HepG2 (cell line): ENCODE data around the gene SPOP. TPM values are rescaled to one million over a fixed set of nuclear protein-coding genes. Genes with fewer than 3 reads are reported as not detected.

Experiments used
- ATAC-seq: fragments of 200-7000 bp; cut with Tn5 transposase; 3 replicates; pipeline ENCODE4 v1.9.1; 2020; ENCODE audit warnings: mild to moderate bottlenecking, moderate library complexity
- BruUV-seq: library from RNA; stranded (reverse); fragments of 400-500 nt; replicated peaks from 2 replicates; lab custom pipeline; 2021; lab: Mats Ljungman, UMichigan
- CTCF ChIA-PET: fragments of 300-600 bp; formaldehyde crosslinking; extraction: SDS; loops from one replicate; lab custom pipeline; 2021; ENCODE audit warnings: low total read pairs, inconsistent platforms, low intra/inter-chr PET ratio; lab: Yijun Ruan, JAX
- POLR2A ChIA-PET: fragments of 350-600 bp; sonication (Branson Sonifier 250); formaldehyde crosslinking; loops from one replicate; lab custom pipeline; 2020; ENCODE audit warnings: antibody characterized with exemption, inconsistent platforms; lab: Yijun Ruan, JAX
- DNase-seq: peaks from one replicate; pipeline ENCODE4 v3.0.0-alpha.2; 2015; ENCODE audit warnings: low spot score
- FAIRE-seq: peaks from 3 replicates; lab custom pipeline; 2011; peaks lifted over from hg19 to GRCh38; lab: Jason Lieb, UNC
- H2AFZ ChIP-seq: one replicate; pipeline ENCODE4 v1.6.1; 2011; ENCODE audit warnings: low read length, inconsistent platforms
- H3K27ac ChIP-seq: fragments of 300-600 bp; 3 replicates; pipeline ENCODE4 v1.8.0; 2011; ENCODE audit warnings: mixed run types, mild to moderate bottlenecking, mixed read lengths, low read length, inconsistent platforms; ENCODE audit not compliant: insufficient read depth; ENCODE audit errors: extremely low read length
- H3K27me3 ChIP-seq, 2 experiments: fragments of 200-600 bp in 1 of 2; 2 replicates in 1 of 2; 3 replicates in 1 of 2; pipeline versions ENCODE4 v1.6.0 to v1.8.0; 2011; ENCODE audit warnings: low read length in 2 of 2, mild to moderate bottlenecking in 2 of 2, moderate library complexity in 2 of 2, inconsistent platforms in 1 of 2; ENCODE audit not compliant: insufficient read depth in 2 of 2, control insufficient read depth in 1 of 2
- H3K36me3 ChIP-seq, 2 experiments: fragments of 200-600 bp in 1 of 2; replicated peaks in 1 of 2; 2 replicates in 1 of 2; 3 replicates in 1 of 2; pipeline versions ENCODE4 v1.5.1 to v1.8.0; 2011; ENCODE audit warnings: low read length in 2 of 2, inconsistent platforms in 1 of 2; ENCODE audit not compliant: insufficient read depth in 2 of 2, control insufficient read depth in 1 of 2
- H3K4me1 ChIP-seq: 2 replicates; pipeline ENCODE4 v1.5.1; 2012; ENCODE audit warnings: low read length, inconsistent platforms; ENCODE audit not compliant: insufficient read depth
- H3K4me2 ChIP-seq: 2 replicates; pipeline ENCODE4 v1.6.0; 2011; ENCODE audit warnings: low read depth, low read length, inconsistent platforms
- H3K4me3 ChIP-seq, 3 experiments: fragments of 200-600 bp in 1 of 3; sonication (generic), shearing (Covaris generic) in 1 of 3; replicated peaks in 1 of 3; 2 replicates each; pipeline ENCODE4 v1.5.1; 2011 to 2016; ENCODE audit warnings: low read length in 3 of 3, inconsistent platforms in 2 of 3, low read depth in 2 of 3, mild to moderate bottlenecking in 2 of 3, control low read depth in 1 of 3, mixed read lengths in 1 of 3; ENCODE audit not compliant: insufficient read depth in 1 of 3
- H3K79me2 ChIP-seq: one replicate; pipeline ENCODE4 v1.6.1; 2011; ENCODE audit warnings: low read length, inconsistent platforms; ENCODE audit not compliant: insufficient read depth
- H3K9ac ChIP-seq: 2 replicates; pipeline ENCODE4 v1.6.0; 2011; ENCODE audit warnings: mild to moderate bottlenecking, low read depth, low read length, inconsistent platforms; ENCODE audit not compliant: insufficient read depth
- H3K9me3 ChIP-seq: 2 replicates; pipeline ENCODE4 v1.5.1; 2012; ENCODE audit warnings: mild to moderate bottlenecking, low read length
- H4K20me1 ChIP-seq: 2 replicates; pipeline ENCODE4 v1.6.0; 2011; ENCODE audit warnings: inconsistent platforms, mild to moderate bottlenecking, low read length, moderate library complexity; ENCODE audit not compliant: insufficient read depth
- ARNTL ChIP-seq: sonication (generic); formaldehyde crosslinking; IDR thresholded peaks from 2 replicates; pipeline ENCODE4 v1.4.0; 2020; ENCODE audit warnings: mild to moderate bottlenecking, missing genetic modification reagents
- GFI1 ChIP-seq: sonication (generic); formaldehyde crosslinking; IDR thresholded peaks from 2 replicates; pipeline ENCODE4 v1.5.0; 2020; ENCODE audit warnings: missing genetic modification reagents, mild to moderate bottlenecking, borderline replicate concordance
- HDAC6 ChIP-seq: fragments of 200-600 bp; sonication (generic); IDR thresholded peaks from 2 replicates; pipeline ENCODE4 v1.7.0; 2017; ENCODE audit warnings: mild to moderate bottlenecking, antibody characterized with exemption, low read length, low read depth
- MXI1 ChIP-seq: IDR thresholded peaks from 3 replicates; pipeline ENCODE4 v1.6.1; 2012; ENCODE audit warnings: low read depth, low read length, inconsistent platforms, borderline replicate concordance
- NCOA2 ChIP-seq: sonication (generic); formaldehyde crosslinking; IDR thresholded peaks from 2 replicates; pipeline ENCODE4 v1.8.0; 2022; ENCODE audit warnings: inconsistent platforms
- NFE2 ChIP-seq: sonication (generic); formaldehyde crosslinking; IDR thresholded peaks from 2 replicates; pipeline ENCODE4 v1.4.0; 2020; ENCODE audit warnings: missing genetic modification reagents
- NKX3-1 ChIP-seq: sonication (generic); formaldehyde crosslinking; IDR thresholded peaks from 2 replicates; pipeline ENCODE4 v1.5.0; 2020; ENCODE audit warnings: missing genetic modification reagents
- TAF1 ChIP-seq: sonication (generic); formaldehyde crosslinking; IDR thresholded peaks from 2 replicates; pipeline ENCODE4 v1.4.0; 2020; ENCODE audit warnings: missing genetic modification reagents
- ZFP90 ChIP-seq: sonication (generic); formaldehyde crosslinking; IDR thresholded peaks from 2 replicates; pipeline ENCODE4 v1.8.0; 2022; ENCODE audit warnings: missing genetic modification reagents, mild to moderate bottlenecking, inconsistent platforms, borderline replicate concordance
- ZFX ChIP-seq: sonication (generic); formaldehyde crosslinking; IDR thresholded peaks from 2 replicates; pipeline ENCODE4 v1.4.0; 2020; ENCODE audit warnings: mild to moderate bottlenecking, low read depth, missing genetic modification reagents, moderate library complexity
- whole genome bisulfite sequencing: methylation state at CpG from one replicate; pipeline ENCODE4 v1.1.6; 2017; ENCODE audit warnings: low lambda C conversion rate; 5-methylcytosine and 5-hydroxymethylcytosine counted together
- in situ Hi-C: cut with HindIII; loops from 2 replicates; pipeline ENCODE4 v1.10.0; 2017; ENCODE audit warnings: low pct_unique_long_range_greater_than_20kb; ENCODE audit not compliant: extremely low pct_ligation_motif_present
- intact Hi-C: fragments of 100-400 bp; cut with micrococcal nuclease; formaldehyde crosslinking; loops from one replicate; pipeline ENCODE4 v1.10.0; 2022; ENCODE audit not compliant: unreplicated experiment
- polyA plus RNA-seq, 8 experiments: library from polyadenylated mRNA; depleted of rRNA in 3 of 8; stranded (reverse) in 7 of 8; unstranded in 1 of 8; fragments of >200 nt; fragmentation: Illumina TruSeq in 4 of 8; extraction: Trizol in 4 of 8; gene quantifications; 2 replicates each; pipeline versions ENCODE4 v1.2.1 to v1.2.3, GENCODE V29; 2011 to 2016; ENCODE audit warnings: low read depth in 4 of 8, missing spikeins in 1 of 8, mixed read lengths in 1 of 8; ENCODE audit not compliant: insufficient read depth in 1 of 8
- total RNA-seq, 5 experiments: library from RNA; depleted of rRNA; stranded (reverse); fragments of >200 nt; fragmentation: Illumina TruSeq; extraction: Trizol; gene quantifications; 2 replicates each; pipeline ENCODE4 v1.2.3, GENCODE V29; 2016; ENCODE audit warnings: low read depth in 1 of 5
- TF ChIP-seq, protein P1 (sequence below): sonication (generic); formaldehyde crosslinking; IDR thresholded peaks from 2 replicates; pipeline ENCODE4 v1.8.1; 2023; ENCODE audit warnings: missing genetic modification reagents, mild to moderate bottlenecking, borderline replicate concordance
- TF ChIP-seq, protein P2 (sequence below): IDR thresholded peaks from 2 replicates; pipeline ENCODE4 v1.6.1; 2012; ENCODE audit warnings: low read depth, low read length, improper control_type of control experiment
- TF ChIP-seq, protein P3 (sequence below): sonication (generic); formaldehyde crosslinking; IDR thresholded peaks from 2 replicates; pipeline ENCODE4 v1.4.0; 2020; ENCODE audit warnings: mild to moderate bottlenecking, missing genetic modification reagents
- TF ChIP-seq, protein P4 (sequence below): sonication (generic); formaldehyde crosslinking; IDR thresholded peaks from 2 replicates; pipeline ENCODE4 v1.4.0; 2020; ENCODE audit warnings: mild to moderate bottlenecking, low read depth, missing genetic modification reagents
- TF ChIP-seq, protein P5 (sequence below): sonication (generic); formaldehyde crosslinking; IDR thresholded peaks from 2 replicates; pipeline ENCODE4 v1.4.0; 2020; ENCODE audit warnings: mild to moderate bottlenecking, missing genetic modification reagents, borderline replicate concordance

Gene SPOP
- total and polyA plus RNA-seq, 2 of the 13 experiments (the other 11 are each of a cell fraction or from before 2014, with no cell fraction given), result 52.8 to 60.8 TPM

DNA sequence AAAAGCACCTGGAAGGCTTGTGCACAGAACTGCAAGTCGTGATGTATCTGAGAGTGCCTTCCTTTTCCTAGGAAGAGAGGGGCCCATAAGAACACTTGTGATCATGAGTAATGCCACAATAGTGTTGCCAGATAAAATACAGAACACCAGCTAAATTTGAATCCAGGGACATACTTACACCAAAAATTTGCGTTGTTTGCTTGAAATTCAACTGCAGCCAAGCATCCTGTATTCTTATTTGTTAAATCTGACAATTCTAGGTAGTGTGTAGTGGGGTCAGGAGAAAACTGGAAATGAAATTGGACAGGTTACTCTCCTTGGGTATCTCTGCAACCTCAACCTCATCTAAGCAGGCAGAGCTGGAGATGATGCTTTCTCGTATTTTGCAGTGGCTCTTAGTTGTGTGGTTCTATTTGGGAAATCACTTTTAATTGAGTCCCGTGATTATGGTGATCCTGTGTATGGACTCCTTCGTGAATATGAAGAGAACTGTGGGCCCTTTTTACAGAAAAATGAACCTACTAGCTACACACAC, 17.9 kb upstream of the SPOP start (continued):
- TF ChIP-seq HDAC6 (no peak), NKX3-1 (no peak), MXI1 (0 out of 3 replicates have a peak, but pooled peaks have one; percentile 11)
- TF ChIP-seq, protein P1, sequence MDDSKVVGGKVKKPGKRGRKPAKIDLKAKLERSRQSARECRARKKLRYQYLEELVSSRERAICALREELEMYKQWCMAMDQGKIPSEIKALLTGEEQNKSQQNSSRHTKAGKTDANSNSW (CRISPR knock-in tag), result no peak
- TF ChIP-seq, protein P2, sequence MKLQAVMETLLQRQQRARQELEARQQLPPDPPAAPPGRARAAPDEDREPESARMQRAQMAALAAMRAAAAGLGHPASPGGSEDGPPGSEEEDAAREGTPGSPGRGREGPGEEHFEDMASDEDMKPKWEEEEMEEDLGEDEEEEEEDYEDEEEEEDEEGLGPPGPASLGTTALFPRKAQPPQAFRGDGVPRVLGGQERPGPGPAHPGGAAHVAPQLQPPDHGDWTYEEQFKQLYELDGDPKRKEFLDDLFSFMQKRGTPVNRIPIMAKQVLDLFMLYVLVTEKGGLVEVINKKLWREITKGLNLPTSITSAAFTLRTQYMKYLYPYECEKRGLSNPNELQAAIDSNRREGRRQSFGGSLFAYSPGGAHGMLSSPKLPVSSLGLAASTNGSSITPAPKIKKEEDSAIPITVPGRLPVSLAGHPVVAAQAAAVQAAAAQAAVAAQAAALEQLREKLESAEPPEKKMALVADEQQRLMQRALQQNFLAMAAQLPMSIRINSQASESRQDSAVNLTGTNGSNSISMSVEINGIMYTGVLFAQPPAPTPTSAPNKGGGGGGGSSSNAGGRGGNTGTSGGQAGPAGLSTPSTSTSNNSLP, result no peak

DNA sequence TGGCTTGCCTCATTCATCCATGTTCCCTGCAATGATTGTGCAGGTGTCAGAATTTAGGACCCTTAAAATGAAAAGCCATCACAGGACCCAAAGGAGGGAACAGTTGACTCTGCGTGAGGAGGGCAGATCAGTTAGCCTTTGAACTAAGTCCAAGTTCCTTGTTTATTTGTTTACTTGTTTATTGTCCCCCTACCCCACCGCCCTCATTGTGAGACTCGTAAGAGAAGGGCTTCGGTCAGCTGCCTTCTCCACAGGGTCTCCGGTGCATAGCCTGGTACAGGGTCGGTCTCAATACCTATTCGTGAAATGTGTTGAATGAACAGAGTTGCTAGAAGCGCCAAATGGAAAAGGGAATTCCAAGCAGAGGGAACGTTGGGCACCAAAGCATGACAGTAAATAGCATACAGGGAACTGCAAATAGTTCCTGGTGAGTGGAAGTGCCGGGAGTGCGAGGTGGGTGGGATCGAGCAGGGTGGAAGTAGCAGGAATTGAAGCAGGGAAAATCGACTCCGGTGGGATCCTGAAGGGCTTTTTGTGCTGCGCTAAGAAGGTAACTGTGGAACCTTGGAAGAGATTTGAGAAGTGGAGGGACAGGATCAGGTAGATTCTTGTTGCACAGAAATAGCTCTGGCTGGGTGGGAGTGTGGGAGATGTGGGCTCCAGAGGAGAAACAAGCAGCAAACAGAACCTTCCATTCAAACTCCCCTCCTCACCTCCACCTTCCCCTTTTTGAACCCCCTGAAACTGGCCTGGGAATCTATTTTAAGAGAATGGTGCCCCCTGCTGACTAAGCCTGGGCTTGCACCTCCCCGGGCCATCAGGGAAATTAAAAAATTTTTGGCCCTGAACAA, 17.2 kb upstream of the SPOP start:
- H2AFZ ChIP-seq, result peak overlapping the region; percentile 68
- H3K36me3 ChIP-seq, result 0 out of 5 replicates have a peak, but pooled peaks cover 0 to under 1% of the 10 kb centered on the region in 2 experiments
- in situ Hi-C loops (no loop called here), intact Hi-C loops (loop anchor here (1.0 kb wide), 1 partner anchor 127 kb away; no protein-coding TSS in a partner anchor)
- peak overlapping the region in 2 of 3 experiments; percentile 13 to 59; a peak in 3 of 6 replicates for H3K4me3 ChIP-seq
- no TSS peak for BruUV-seq
- no peak overlapping the region for H3K27ac ChIP-seq
- peaks cover 0 to 17% of the 10 kb centered on the region in 2 experiments; a peak in 2 of 5 replicates for H3K27me3 ChIP-seq
- FAIRE-seq, result peak; percentile 73
- H3K9me3 ChIP-seq, result no peaks in the 10 kb centered on the region
- POLR2A ChIA-PET, result interaction anchor here (1.2 to 2.1 kb wide), 2 partner anchors 13 to 125 kb away, joined by 3 to 9 read pairs; partner anchors contain the start of gene SLC35B1
- peaks cover 29% of the 10 kb centered on the region for H3K4me1 ChIP-seq
- no peaks in the 10 kb centered on the region for H3K79me2 ChIP-seq
- no peak overlapping the region for H3K9ac ChIP-seq
- CTCF ChIA-PET, result interaction anchor here (1.1 to 6.6 kb wide), 10 partner anchors 9 to 139 kb away, joined by 3 to 210 read pairs (median 4); partner anchors contain the start of gene NXPH3
- H4K20me1 ChIP-seq, result no peaks in the 10 kb centered on the region
- 2% methylated on average over 16 of the region's 16 CpGs for WGBS
- peak; percentile 39 for ATAC-seq
- H3K4me2 ChIP-seq, result peak overlapping the region; percentile 76
- peak; percentile 30 for DNase-seq
- TF ChIP-seq, protein P3, sequence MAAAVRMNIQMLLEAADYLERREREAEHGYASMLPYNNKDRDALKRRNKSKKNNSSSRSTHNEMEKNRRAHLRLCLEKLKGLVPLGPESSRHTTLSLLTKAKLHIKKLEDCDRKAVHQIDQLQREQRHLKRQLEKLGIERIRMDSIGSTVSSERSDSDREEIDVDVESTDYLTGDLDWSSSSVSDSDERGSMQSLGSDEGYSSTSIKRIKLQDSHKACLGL (CRISPR knock-in tag), result no peak
- TF ChIP-seq GFI1 (CRISPR knock-in tag) (no peak), NCOA2 (CRISPR knock-in tag) (no peak), ZFP90 (CRISPR knock-in tag) (no peak), ARNTL (CRISPR knock-in tag) (no peak), NFE2 (no peak), ZFX (CRISPR knock-in tag) (no peak; the same call in 1 of the 2 replicates), TAF1 (CRISPR knock-in tag) (no peak)
- TF ChIP-seq, protein P4, sequence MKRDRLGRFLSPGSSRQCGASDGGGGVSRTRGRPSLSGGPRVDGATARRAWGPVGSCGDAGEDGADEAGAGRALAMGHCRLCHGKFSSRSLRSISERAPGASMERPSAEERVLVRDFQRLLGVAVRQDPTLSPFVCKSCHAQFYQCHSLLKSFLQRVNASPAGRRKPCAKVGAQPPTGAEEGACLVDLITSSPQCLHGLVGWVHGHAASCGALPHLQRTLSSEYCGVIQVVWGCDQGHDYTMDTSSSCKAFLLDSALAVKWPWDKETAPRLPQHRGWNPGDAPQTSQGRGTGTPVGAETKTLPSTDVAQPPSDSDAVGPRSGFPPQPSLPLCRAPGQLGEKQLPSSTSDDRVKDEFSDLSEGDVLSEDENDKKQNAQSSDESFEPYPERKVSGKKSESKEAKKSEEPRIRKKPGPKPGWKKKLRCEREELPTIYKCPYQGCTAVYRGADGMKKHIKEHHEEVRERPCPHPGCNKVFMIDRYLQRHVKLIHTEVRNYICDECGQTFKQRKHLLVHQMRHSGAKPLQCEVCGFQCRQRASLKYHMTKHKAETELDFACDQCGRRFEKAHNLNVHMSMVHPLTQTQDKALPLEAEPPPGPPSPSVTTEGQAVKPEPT (CRISPR knock-in tag), result no peak
- TF ChIP-seq, protein P5, sequence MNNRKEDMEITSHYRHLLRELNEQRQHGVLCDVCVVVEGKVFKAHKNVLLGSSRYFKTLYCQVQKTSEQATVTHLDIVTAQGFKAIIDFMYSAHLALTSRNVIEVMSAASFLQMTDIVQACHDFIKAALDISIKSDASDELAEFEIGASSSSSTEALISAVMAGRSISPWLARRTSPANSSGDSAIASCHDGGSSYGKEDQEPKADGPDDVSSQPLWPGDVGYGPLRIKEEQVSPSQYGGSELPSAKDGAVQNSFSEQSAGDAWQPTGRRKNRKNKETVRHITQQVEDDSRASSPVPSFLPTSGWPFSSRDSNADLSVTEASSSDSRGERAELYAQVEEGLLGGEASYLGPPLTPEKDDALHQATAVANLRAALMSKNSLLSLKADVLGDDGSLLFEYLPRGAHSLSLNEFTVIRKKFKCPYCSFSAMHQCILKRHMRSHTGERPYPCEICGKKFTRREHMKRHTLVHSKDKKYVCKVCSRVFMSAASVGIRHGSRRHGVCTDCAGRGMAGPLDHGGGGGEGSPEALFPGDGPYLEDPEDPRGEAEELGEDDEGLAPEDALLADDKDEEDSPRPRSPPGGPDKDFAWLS (CRISPR knock-in tag), result no peak
